ENCODE data around the gene SEC16A. TPM values are rescaled to one million over a fixed set of nuclear protein-coding genes. Genes with fewer than 3 reads are reported as not detected.
"Not testable (repeated sequence)": the region's sequence is repeated elsewhere in the genome, so short reads cannot be mapped to it uniquely, and the experiment has no call there.

The SEC16A gene
- total RNA-seq, 2 experiments from 2014 or later = 23.7 to 60.1 TPM

DNA sequence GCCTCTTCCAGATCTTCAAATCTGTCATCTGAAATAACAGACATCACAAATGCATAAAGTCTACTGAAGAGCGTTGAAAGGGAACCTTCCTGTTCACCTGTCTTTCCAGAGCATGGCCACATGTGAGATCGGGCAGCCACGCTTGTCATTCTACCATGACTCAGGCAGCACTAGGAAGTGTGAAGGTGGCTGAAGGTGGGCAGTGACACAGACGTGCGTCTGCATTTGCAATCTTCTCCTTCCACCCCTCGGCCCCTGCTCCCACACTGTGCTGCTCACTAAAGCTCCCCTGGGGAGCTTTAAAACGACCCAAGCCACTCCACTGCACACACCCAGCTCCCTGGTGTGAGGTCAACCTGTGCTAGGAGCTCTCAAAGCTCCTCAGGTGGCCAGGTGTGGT is 74.9 kb downstream of the SEC16A start:
- Histone ChIP-seq H3K27ac (ENCODE audit: low read depth, low read length, poor library complexity, severe bottlenecking) (no peak overlapping the region), H2AFZ (ENCODE audit: low read length) (no peak overlapping the region), H3K79me2 (ENCODE audit: insufficient read depth, low read depth, low read length) (peaks cover 49% of the 10 kb centered on the region), H3K4me1 (ENCODE audit: insufficient read depth, low read length, poor library complexity, severe bottlenecking) (peaks cover 43% of the 10 kb centered on the region), H3K4me3 (ENCODE audit: low read depth, low read length, poor library complexity, severe bottlenecking) (no peak overlapping the region), H3K4me2 (ENCODE audit: low read length) (no peak overlapping the region), H3K36me3 (ENCODE audit: insufficient read depth, low read length) (peaks cover 69% of the 10 kb centered on the region), H4K20me1 (ENCODE audit: insufficient read depth, low read length) (no peaks in the 10 kb centered on the region), H3K9me2 (ENCODE audit: insufficient read depth, low read length) (no peaks in the 10 kb centered on the region), H3K9me3 (ENCODE audit: low read length) (no peaks in the 10 kb centered on the region)
- intact Hi-C loops (cut with micrococcal nuclease; ENCODE audit: unreplicated experiment) = no loop called here
- no peak for DNase-seq (ENCODE audit: low spot score)
- no TSS peak for BruUV-seq (replicated peaks)
- CTCF ChIA-PET (ENCODE audit: unreplicated experiment) = no interaction called here
- no peak for TF ChIP-seq CTCF (conservative IDR thresholded peaks at IDR 0.05; ENCODE audit: low read length)
- no peak for TF ChIP-seq EZH2phosphoT487 (IDR thresholded peaks at IDR 0.05; ENCODE audit: borderline replicate concordance, low read depth, low read length)
- POLR2A ChIA-PET = no interaction called here

DNA sequence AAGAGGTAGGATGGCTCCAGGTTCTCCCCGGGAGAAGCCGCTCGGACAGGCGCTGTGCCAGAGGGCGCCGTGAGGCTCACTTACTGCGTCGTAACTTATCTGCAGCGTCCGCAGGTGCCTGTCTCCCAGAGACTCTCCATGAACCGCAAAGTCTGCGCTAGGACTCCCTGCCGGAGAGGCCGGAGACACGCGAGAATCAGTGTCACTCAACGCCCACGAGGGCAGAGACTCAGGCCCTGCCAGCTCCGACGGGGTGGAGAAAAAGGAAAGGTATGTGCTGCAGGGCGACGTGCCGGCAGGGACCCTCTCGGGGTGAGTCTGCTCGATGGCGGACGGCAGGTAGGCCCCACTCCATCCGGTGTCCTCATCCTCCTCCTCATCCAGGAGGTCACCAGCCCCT is 75.8 kb downstream of the SEC16A start:
- CTCF ChIA-PET (ENCODE audit: unreplicated experiment); H4K20me1 ChIP-seq (ENCODE audit: insufficient read depth, low read length); POLR2A ChIA-PET; H2AFZ ChIP-seq (ENCODE audit: low read length); H3K9me2 ChIP-seq (ENCODE audit: insufficient read depth, low read length); H3K9me3 ChIP-seq (ENCODE audit: low read length); H3K27ac ChIP-seq (ENCODE audit: low read depth, low read length, poor library complexity, severe bottlenecking); intact Hi-C loops (cut with micrococcal nuclease; ENCODE audit: unreplicated experiment); H3K4me3 ChIP-seq (ENCODE audit: low read depth, low read length, poor library complexity, severe bottlenecking); DNase-seq (ENCODE audit: low spot score); BruUV-seq (replicated peaks); H3K4me2 ChIP-seq (ENCODE audit: low read length): not testable (repeated sequence)
- peaks cover 41% of the 10 kb centered on the region for H3K4me1 ChIP-seq (ENCODE audit: insufficient read depth, low read length, poor library complexity, severe bottlenecking)
- peaks cover 41% of the 10 kb centered on the region for H3K79me2 ChIP-seq (ENCODE audit: insufficient read depth, low read depth, low read length)
- H3K36me3 ChIP-seq (ENCODE audit: insufficient read depth, low read length) = peaks cover 68% of the 10 kb centered on the region

DNA sequence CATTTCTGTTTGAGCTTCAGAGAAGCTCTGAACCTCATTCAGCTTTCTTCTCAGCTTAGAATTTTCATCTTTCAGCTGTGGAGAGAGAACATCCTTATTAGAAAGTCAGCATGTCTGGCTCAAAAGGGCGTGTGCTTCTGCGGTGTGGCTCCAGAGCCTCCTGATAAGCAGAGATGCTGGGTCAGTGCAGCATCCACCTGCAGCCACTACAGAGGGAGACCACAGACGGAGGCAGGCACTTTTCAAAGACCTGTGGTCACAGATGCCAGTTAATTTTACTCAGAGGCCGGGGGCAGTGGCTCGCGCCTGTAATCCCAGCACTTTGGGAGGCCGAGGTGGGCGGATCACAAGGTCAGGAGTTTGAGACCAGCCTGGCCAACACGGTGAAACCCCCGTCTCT is 76.9 kb downstream of the SEC16A start:
- POLR2A ChIA-PET; H3K4me2 ChIP-seq (ENCODE audit: low read length); H3K27ac ChIP-seq (ENCODE audit: low read depth, low read length, poor library complexity, severe bottlenecking); H2AFZ ChIP-seq (ENCODE audit: low read length); H3K4me3 ChIP-seq (ENCODE audit: low read depth, low read length, poor library complexity, severe bottlenecking); CTCF ChIA-PET (ENCODE audit: unreplicated experiment); DNase-seq (ENCODE audit: low spot score); BruUV-seq (replicated peaks); H3K9me3 ChIP-seq (ENCODE audit: low read length); H4K20me1 ChIP-seq (ENCODE audit: insufficient read depth, low read length); H3K9me2 ChIP-seq (ENCODE audit: insufficient read depth, low read length); intact Hi-C loops (cut with micrococcal nuclease; ENCODE audit: unreplicated experiment): not testable (repeated sequence)
- H3K36me3 ChIP-seq (ENCODE audit: insufficient read depth, low read length) = peaks cover 74% of the 10 kb centered on the region
- H3K79me2 ChIP-seq (ENCODE audit: insufficient read depth, low read depth, low read length) = peaks cover 30% of the 10 kb centered on the region
- H3K4me1 ChIP-seq (ENCODE audit: insufficient read depth, low read length, poor library complexity, severe bottlenecking) = peaks cover 31% of the 10 kb centered on the region

DNA sequence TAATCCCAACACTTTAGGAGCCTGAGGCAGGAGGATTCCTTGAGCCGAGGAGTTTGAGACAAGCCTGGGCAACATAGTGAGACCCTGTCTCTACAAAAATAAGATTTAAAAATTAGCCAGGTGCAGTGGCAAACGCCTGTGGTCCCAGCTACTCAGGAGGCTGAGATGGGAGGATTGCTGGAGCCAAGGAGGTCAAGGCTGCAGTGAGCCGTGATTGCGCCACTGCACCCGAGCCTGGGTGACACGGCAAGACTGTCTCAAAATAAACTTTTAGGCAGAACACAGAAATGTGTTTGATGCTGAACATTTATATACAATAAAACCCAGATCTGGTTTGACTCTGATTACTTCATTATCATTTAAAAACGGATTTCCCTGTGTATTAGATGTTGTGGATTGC is 77.4 kb downstream of the SEC16A start:
- Histone ChIP-seq H3K27ac (ENCODE audit: low read depth, low read length, poor library complexity, severe bottlenecking) (no peak overlapping the region), H3K9me2 (ENCODE audit: insufficient read depth, low read length) (no peaks in the 10 kb centered on the region), H3K4me2 (ENCODE audit: low read length) (no peak overlapping the region), H3K36me3 (ENCODE audit: insufficient read depth, low read length) (peaks cover 74% of the 10 kb centered on the region), H3K79me2 (ENCODE audit: insufficient read depth, low read depth, low read length) (peaks cover 25% of the 10 kb centered on the region; the same call in 1 of the 2 replicates), H4K20me1 (ENCODE audit: insufficient read depth, low read length) (no peaks in the 10 kb centered on the region), H3K9me3 (ENCODE audit: low read length) (no peaks in the 10 kb centered on the region), H3K4me3 (ENCODE audit: low read depth, low read length, poor library complexity, severe bottlenecking) (no peak overlapping the region), H3K4me1 (ENCODE audit: insufficient read depth, low read length, poor library complexity, severe bottlenecking) (peaks cover 31% of the 10 kb centered on the region), H2AFZ (ENCODE audit: low read length) (no peak overlapping the region)
- intact Hi-C loops (cut with micrococcal nuclease; ENCODE audit: unreplicated experiment) = no loop called here
- no TSS peak for BruUV-seq (replicated peaks)
- ChIA-PET CTCF (ENCODE audit: unreplicated experiment) (no interaction called here), POLR2A (no interaction called here)
- no peak for DNase-seq (ENCODE audit: low spot score)
- TF ChIP-seq CTCF (conservative IDR thresholded peaks at IDR 0.05; ENCODE audit: low read length) (no peak), EZH2phosphoT487 (IDR thresholded peaks at IDR 0.05; ENCODE audit: borderline replicate concordance, low read depth, low read length) (no peak)

Data from OCI-LY7 (cell line).